ENCODE measurements around the gene CLEC1A. TPM values are rescaled to one million over a fixed set of nuclear protein-coding genes. Genes with fewer than 3 reads are reported as not detected.

Gene CLEC1A
- polyA plus RNA-seq, 1 donor (not counting 4 experiments of a cell fraction or from before 2014, with no cell fraction given), result 0.05 TPM

DNA sequence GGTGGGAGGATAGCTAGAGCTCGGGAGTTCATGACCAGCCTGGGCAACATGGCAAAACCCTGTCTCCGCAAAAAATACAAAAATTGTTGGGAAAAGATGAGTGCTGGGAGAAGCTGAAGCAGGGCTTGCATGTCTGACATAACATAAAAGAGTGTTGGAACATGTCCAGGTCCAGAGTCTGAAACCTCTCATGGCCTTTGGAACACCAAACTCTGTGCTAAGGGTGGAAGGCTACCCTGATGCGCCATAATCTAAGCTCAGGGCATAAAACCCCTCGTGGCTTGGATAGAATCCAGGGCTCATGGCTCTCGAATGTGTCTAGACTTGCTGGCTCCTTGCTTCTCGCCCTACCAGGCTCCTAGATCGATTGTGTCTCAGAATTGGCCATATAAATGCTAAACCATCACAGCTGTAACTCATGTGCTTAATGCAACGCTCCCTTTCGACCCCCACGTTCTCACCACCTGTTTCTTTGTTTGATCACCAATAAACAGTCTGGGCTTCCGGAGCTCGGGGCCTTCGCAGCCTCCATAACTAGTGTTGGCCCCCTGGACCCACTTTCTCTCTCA lies 37.9 kb upstream of the CLEC1A start:
- DNase-seq (ENCODE audit: low read depth, low spot score), result no peak

DNA sequence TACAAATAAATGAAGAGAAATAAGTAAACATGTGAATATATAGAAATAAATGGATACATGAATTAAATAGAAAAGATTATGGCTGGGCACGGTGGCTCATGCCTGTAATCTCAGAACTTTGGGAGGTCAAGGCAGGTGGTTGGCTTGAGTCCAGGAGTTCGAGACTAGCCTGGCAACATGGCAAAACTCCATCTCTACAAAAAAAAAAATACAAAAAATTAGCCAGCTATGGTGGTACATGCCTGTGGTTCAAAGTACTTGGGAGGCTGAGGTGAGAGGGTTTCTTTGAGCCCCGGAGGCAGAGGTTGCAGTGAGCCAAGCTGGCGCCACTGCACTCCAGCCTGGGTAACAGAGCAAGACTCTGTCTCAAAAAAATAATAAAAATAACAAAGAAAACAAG lies 36.3 kb upstream of the CLEC1A start:
- H3K9ac ChIP-seq (ENCODE audit: control insufficient read depth, extremely low read depth, insufficient read depth, low read length), result no peak overlapping the region
- H3K9me1 ChIP-seq (ENCODE audit: control insufficient read depth, extremely low read depth, insufficient read depth, low read length), result no peaks in the 10 kb centered on the region
- H3K4me2 ChIP-seq (ENCODE audit: control insufficient read depth, extremely low read depth, insufficient read depth, low read depth, low read length), result no peak overlapping the region
- H4K20me1 ChIP-seq (ENCODE audit: control insufficient read depth, extremely low read depth, insufficient read depth, low read length), result no peaks in the 10 kb centered on the region
- H3K27me3 ChIP-seq (ENCODE audit: control insufficient read depth, extremely low read depth, insufficient read depth, low read length), result no peaks in the 10 kb centered on the region
- no peaks in the 10 kb centered on the region for H3K9me3 ChIP-seq (ENCODE audit: control insufficient read depth, low read depth, low read length)
- no peak overlapping the region for H3K27ac ChIP-seq (ENCODE audit: control insufficient read depth, insufficient read depth, low read length)
- DNase-seq (ENCODE audit: low read depth, low spot score) (no peak), FAIRE-seq (no peak)
- TF ChIP-seq EZH2 (IDR thresholded peaks at IDR 0.05; ENCODE audit: low read length), result no peak
- TF ChIP-seq, protein P1, sequence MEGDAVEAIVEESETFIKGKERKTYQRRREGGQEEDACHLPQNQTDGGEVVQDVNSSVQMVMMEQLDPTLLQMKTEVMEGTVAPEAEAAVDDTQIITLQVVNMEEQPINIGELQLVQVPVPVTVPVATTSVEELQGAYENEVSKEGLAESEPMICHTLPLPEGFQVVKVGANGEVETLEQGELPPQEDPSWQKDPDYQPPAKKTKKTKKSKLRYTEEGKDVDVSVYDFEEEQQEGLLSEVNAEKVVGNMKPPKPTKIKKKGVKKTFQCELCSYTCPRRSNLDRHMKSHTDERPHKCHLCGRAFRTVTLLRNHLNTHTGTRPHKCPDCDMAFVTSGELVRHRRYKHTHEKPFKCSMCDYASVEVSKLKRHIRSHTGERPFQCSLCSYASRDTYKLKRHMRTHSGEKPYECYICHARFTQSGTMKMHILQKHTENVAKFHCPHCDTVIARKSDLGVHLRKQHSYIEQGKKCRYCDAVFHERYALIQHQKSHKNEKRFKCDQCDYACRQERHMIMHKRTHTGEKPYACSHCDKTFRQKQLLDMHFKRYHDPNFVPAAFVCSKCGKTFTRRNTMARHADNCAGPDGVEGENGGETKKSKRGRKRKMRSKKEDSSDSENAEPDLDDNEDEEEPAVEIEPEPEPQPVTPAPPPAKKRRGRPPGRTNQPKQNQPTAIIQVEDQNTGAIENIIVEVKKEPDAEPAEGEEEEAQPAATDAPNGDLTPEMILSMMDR (optimal IDR thresholded peaks at IDR 0.05 in 1 of 3, IDR thresholded peaks at IDR 0.05 in 1 of 3, conservative IDR thresholded peaks at IDR 0.05 in 1 of 3; ENCODE audit: extremely low read depth in 1 of 3, insufficient read depth in 2 of 3, low read length in 3 of 3), result no peak
- H3K79me2 ChIP-seq (ENCODE audit: control insufficient read depth, insufficient read depth, low read length), result no peaks in the 10 kb centered on the region
- no peaks in the 10 kb centered on the region for H3K36me3 ChIP-seq (ENCODE audit: control insufficient read depth in 2 of 2, extremely low read depth in 1 of 2, insufficient read depth in 2 of 2, low read length in 2 of 2)
- no peak overlapping the region for H2AFZ ChIP-seq (ENCODE audit: control insufficient read depth, low read length)
- H3K4me3 ChIP-seq (ENCODE audit: control insufficient read depth in 2 of 3, extremely low read depth in 1 of 3, insufficient read depth in 2 of 3, low read depth in 1 of 3, low read length in 3 of 3), result no peak overlapping the region
- dilution Hi-C loops (cut with MboI; ENCODE audit: extremely low pct_ligation_motif_present, low sequenced_read_pairs), result no loop called here
- H3K4me1 ChIP-seq (ENCODE audit: control insufficient read depth, extremely low read depth, insufficient read depth, low read length), result peaks cover 3% of the 10 kb centered on the region

More for the DNA sequence above, 37.9 kb upstream of the CLEC1A start:
- no peak for FAIRE-seq
- Histone ChIP-seq H4K20me1 (ENCODE audit: control insufficient read depth, extremely low read depth, insufficient read depth, low read length) (no peaks in the 10 kb centered on the region), H3K79me2 (ENCODE audit: control insufficient read depth, insufficient read depth, low read length) (no peaks in the 10 kb centered on the region), H3K4me3 (ENCODE audit: control insufficient read depth in 2 of 3, extremely low read depth in 1 of 3, insufficient read depth in 2 of 3, low read depth in 1 of 3, low read length in 3 of 3) (no peak overlapping the region), H3K36me3 (ENCODE audit: control insufficient read depth in 2 of 2, extremely low read depth in 1 of 2, insufficient read depth in 2 of 2, low read length in 2 of 2) (no peaks in the 10 kb centered on the region), H3K9me3 (ENCODE audit: control insufficient read depth, low read depth, low read length) (no peaks in the 10 kb centered on the region), H3K4me1 (ENCODE audit: control insufficient read depth, extremely low read depth, insufficient read depth, low read length) (no peaks in the 10 kb centered on the region), H3K9ac (ENCODE audit: control insufficient read depth, extremely low read depth, insufficient read depth, low read length) (no peak overlapping the region), H3K27ac (ENCODE audit: control insufficient read depth, insufficient read depth, low read length) (no peak overlapping the region), H2AFZ (ENCODE audit: control insufficient read depth, low read length) (no peak overlapping the region), H3K4me2 (ENCODE audit: control insufficient read depth, extremely low read depth, insufficient read depth, low read depth, low read length) (no peak overlapping the region), H3K9me1 (ENCODE audit: control insufficient read depth, extremely low read depth, insufficient read depth, low read length) (no peaks in the 10 kb centered on the region), H3K27me3 (ENCODE audit: control insufficient read depth, extremely low read depth, insufficient read depth, low read length) (no peaks in the 10 kb centered on the region)
- TF ChIP-seq, protein P1 (optimal IDR thresholded peaks at IDR 0.05 in 1 of 3, IDR thresholded peaks at IDR 0.05 in 1 of 3, conservative IDR thresholded peaks at IDR 0.05 in 1 of 3; ENCODE audit: extremely low read depth in 1 of 3, insufficient read depth in 2 of 3, low read length in 3 of 3), result no peak
- no peak for TF ChIP-seq EZH2 (IDR thresholded peaks at IDR 0.05; ENCODE audit: low read length)
- dilution Hi-C loops (cut with MboI; ENCODE audit: extremely low pct_ligation_motif_present, low sequenced_read_pairs), result no loop called here
